ENCODE results near the gene TSGA10. TPM values are rescaled to one million over a fixed set of nuclear protein-coding genes. Genes with fewer than 3 reads are reported as not detected.

TSGA10 gene
- total and polyA plus RNA-seq, 2 experiments from 2014 or later: 6.4 to 24.2 TPM

DNA sequence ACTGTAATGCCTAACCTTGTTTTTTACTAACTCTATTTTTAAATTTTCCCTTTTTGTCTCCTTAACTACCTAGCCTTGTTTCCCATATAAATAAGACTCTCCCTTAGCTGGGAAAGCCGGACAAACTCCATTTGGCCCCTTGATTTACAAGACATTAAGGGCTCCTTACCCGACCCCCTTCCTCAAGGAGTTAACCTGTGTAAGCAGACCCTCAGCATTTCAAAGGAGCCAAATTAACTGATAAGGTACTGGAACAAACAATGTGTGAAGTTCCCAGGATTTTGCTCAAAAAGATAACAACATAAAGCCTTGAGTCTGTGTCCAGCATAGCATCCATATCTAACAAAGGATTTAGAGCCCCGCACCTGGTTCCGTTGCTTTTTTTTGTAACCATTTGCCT, 72.9 kb downstream of the TSGA10 start (continued):
- TF ChIP-seq, protein P1, sequence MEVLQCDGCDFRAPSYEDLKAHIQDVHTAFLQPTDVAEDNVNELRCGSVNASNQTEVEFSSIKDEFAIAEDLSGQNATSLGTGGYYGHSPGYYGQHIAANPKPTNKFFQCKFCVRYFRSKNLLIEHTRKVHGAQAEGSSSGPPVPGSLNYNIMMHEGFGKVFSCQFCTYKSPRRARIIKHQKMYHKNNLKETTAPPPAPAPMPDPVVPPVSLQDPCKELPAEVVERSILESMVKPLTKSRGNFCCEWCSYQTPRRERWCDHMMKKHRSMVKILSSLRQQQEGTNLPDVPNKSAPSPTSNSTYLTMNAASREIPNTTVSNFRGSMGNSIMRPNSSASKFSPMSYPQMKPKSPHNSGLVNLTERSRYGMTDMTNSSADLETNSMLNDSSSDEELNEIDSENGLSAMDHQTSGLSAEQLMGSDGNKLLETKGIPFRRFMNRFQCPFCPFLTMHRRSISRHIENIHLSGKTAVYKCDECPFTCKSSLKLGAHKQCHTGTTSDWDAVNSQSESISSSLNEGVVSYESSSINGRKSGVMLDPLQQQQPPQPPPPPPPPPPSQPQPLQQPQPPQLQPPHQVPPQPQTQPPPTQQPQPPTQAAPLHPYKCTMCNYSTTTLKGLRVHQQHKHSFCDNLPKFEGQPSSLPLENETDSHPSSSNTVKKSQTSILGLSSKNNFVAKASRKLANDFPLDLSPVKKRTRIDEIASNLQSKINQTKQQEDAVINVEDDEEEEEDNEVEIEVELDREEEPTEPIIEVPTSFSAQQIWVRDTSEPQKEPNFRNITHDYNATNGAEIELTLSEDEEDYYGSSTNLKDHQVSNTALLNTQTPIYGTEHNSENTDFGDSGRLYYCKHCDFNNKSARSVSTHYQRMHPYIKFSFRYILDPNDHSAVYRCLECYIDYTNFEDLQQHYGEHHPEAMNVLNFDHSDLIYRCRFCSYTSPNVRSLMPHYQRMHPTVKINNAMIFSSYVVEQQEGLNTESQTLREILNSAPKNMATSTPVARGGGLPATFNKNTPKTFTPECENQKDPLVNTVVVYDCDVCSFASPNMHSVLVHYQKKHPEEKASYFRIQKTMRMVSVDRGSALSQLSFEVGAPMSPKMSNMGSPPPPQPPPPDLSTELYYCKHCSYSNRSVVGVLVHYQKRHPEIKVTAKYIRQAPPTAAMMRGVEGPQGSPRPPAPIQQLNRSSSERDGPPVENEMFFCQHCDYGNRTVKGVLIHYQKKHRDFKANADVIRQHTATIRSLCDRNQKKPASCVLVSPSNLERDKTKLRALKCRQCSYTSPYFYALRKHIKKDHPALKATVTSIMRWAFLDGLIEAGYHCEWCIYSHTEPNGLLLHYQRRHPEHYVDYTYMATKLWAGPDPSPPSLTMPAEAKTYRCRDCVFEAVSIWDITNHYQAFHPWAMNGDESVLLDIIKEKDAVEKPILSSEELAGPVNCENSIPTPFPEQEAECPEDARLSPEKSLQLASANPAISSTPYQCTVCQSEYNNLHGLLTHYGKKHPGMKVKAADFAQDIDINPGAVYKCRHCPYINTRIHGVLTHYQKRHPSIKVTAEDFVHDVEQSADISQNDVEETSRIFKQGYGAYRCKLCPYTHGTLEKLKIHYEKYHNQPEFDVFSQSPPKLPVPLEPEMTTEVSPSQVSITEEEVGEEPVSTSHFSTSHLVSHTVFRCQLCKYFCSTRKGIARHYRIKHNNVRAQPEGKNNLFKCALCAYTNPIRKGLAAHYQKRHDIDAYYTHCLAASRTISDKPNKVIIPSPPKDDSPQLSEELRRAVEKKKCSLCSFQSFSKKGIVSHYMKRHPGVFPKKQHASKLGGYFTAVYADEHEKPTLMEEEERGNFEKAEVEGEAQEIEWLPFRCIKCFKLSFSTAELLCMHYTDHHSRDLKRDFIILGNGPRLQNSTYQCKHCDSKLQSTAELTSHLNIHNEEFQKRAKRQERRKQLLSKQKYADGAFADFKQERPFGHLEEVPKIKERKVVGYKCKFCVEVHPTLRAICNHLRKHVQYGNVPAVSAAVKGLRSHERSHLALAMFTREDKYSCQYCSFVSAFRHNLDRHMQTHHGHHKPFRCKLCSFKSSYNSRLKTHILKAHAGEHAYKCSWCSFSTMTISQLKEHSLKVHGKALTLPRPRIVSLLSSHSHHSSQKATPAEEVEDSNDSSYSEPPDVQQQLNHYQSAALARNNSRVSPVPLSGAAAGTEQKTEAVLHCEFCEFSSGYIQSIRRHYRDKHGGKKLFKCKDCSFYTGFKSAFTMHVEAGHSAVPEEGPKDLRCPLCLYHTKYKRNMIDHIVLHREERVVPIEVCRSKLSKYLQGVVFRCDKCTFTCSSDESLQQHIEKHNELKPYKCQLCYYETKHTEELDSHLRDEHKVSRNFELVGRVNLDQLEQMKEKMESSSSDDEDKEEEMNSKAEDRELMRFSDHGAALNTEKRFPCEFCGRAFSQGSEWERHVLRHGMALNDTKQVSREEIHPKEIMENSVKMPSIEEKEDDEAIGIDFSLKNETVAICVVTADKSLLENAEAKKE (CRISPR knock-in tag; IDR thresholded peaks at IDR 0.05): no peak

DNA sequence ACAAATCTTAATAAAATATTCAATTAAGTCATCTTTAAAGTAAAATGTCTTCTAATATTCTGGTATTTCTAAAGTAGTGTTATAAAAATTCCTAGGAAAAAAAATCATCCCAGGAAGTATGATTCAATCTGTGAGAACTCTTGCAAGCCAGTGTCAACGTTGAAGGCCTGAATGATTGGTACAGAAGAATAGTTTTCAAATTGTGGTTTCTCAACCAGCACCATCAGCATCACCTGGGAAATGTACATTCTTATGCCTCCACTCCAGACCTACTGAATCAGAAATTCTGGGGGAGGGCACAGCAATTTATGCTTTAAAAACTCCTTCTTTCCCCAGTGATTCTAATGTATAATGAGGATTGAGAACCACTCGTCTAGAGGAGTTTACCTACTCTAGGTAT, 75.5 kb downstream of the TSGA10 start:
- H3K27me3 ChIP-seq (ENCODE audit: insufficient read depth): peaks cover 5% of the 10 kb centered on the region
- Mint-ChIP-seq H3K4me3 (no peak overlapping the region), H3K27ac (no peak overlapping the region), H3K36me3 (ENCODE audit: low read depth) (no peaks in the 10 kb centered on the region), H3K9me3 (no peaks in the 10 kb centered on the region), H3K27me3 (ENCODE audit: insufficient read depth, low read depth, poor library complexity) (peaks cover 1% of the 10 kb centered on the region), H3K4me1 (peaks cover 17% of the 10 kb centered on the region)
- ATAC-seq (no peak), DNase-seq (ENCODE audit: low spot score) (no peak)
- no peak overlapping the region for H3K27ac ChIP-seq (ENCODE audit: low read depth)
- no peaks in the 10 kb centered on the region for H3K36me3 ChIP-seq (ENCODE audit: insufficient read depth)
- H3K9me2 ChIP-seq (ENCODE audit: insufficient read depth): no peaks in the 10 kb centered on the region
- no peaks in the 10 kb centered on the region for H4K20me1 ChIP-seq (replicated peaks; ENCODE audit: insufficient read depth)
- H3K4me2 ChIP-seq: no peak overlapping the region
- no peaks in the 10 kb centered on the region for H3K79me2 ChIP-seq (replicated peaks; ENCODE audit: insufficient read depth)
- H3F3A ChIP-seq (replicated peaks; ENCODE audit: low read depth): no peaks in the 10 kb centered on the region
- no peak overlapping the region for H2AFZ ChIP-seq
- no peak overlapping the region for H3K4me3 ChIP-seq
- peaks cover 12% of the 10 kb centered on the region for H3K4me1 ChIP-seq (ENCODE audit: insufficient read depth)
- TF ChIP-seq ZNF331 (CRISPR knock-in tag; IDR thresholded peaks at IDR 0.05; ENCODE audit: low read depth) (no peak), POLR2AphosphoS5 (IDR thresholded peaks at IDR 0.05; ENCODE audit: low read depth) (no peak), EZH2phosphoT487 (IDR thresholded peaks at IDR 0.05; ENCODE audit: unreplicated experiment) (no peak), EZH2 (IDR thresholded peaks at IDR 0.05; ENCODE audit: low read depth, unreplicated experiment) (no peak), ZNF114 (CRISPR knock-in tag; IDR thresholded peaks at IDR 0.05) (no peak), NANOG (IDR thresholded peaks at IDR 0.05; ENCODE audit: borderline replicate concordance) (no peak), CREB1 (CRISPR knock-in tag; IDR thresholded peaks at IDR 0.05; ENCODE audit: low read depth) (no peak), STAT1 (IDR thresholded peaks at IDR 0.05; ENCODE audit: unreplicated experiment) (no peak)
- TF ChIP-seq, protein P2, sequence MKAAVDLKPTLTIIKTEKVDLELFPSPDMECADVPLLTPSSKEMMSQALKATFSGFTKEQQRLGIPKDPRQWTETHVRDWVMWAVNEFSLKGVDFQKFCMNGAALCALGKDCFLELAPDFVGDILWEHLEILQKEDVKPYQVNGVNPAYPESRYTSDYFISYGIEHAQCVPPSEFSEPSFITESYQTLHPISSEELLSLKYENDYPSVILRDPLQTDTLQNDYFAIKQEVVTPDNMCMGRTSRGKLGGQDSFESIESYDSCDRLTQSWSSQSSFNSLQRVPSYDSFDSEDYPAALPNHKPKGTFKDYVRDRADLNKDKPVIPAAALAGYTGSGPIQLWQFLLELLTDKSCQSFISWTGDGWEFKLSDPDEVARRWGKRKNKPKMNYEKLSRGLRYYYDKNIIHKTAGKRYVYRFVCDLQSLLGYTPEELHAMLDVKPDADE (IDR thresholded peaks at IDR 0.05): no peak
- TF ChIP-seq, protein P3, sequence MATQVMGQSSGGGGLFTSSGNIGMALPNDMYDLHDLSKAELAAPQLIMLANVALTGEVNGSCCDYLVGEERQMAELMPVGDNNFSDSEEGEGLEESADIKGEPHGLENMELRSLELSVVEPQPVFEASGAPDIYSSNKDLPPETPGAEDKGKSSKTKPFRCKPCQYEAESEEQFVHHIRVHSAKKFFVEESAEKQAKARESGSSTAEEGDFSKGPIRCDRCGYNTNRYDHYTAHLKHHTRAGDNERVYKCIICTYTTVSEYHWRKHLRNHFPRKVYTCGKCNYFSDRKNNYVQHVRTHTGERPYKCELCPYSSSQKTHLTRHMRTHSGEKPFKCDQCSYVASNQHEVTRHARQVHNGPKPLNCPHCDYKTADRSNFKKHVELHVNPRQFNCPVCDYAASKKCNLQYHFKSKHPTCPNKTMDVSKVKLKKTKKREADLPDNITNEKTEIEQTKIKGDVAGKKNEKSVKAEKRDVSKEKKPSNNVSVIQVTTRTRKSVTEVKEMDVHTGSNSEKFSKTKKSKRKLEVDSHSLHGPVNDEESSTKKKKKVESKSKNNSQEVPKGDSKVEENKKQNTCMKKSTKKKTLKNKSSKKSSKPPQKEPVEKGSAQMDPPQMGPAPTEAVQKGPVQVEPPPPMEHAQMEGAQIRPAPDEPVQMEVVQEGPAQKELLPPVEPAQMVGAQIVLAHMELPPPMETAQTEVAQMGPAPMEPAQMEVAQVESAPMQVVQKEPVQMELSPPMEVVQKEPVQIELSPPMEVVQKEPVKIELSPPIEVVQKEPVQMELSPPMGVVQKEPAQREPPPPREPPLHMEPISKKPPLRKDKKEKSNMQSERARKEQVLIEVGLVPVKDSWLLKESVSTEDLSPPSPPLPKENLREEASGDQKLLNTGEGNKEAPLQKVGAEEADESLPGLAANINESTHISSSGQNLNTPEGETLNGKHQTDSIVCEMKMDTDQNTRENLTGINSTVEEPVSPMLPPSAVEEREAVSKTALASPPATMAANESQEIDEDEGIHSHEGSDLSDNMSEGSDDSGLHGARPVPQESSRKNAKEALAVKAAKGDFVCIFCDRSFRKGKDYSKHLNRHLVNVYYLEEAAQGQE (IDR thresholded peaks at IDR 0.05; ENCODE audit: unreplicated experiment): no peak
- TF ChIP-seq, protein P4, sequence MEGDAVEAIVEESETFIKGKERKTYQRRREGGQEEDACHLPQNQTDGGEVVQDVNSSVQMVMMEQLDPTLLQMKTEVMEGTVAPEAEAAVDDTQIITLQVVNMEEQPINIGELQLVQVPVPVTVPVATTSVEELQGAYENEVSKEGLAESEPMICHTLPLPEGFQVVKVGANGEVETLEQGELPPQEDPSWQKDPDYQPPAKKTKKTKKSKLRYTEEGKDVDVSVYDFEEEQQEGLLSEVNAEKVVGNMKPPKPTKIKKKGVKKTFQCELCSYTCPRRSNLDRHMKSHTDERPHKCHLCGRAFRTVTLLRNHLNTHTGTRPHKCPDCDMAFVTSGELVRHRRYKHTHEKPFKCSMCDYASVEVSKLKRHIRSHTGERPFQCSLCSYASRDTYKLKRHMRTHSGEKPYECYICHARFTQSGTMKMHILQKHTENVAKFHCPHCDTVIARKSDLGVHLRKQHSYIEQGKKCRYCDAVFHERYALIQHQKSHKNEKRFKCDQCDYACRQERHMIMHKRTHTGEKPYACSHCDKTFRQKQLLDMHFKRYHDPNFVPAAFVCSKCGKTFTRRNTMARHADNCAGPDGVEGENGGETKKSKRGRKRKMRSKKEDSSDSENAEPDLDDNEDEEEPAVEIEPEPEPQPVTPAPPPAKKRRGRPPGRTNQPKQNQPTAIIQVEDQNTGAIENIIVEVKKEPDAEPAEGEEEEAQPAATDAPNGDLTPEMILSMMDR (conservative IDR thresholded peaks at IDR 0.05; ENCODE audit: low read depth in 2 of 2): no peak

All from GM23338 (cell line).